HCT116 (cell line): ENCODE measurements around the gene SYNGAP1. TPM values are rescaled to one million over a fixed set of nuclear protein-coding genes. Genes with fewer than 3 reads are reported as not detected.

ENCODE experiments used
- ATAC-seq: fragments of 200-7000 bp; cut with Tn5 transposase; 2 replicates; pipeline ENCODE4 v1.9.1; 2020; ENCODE audit warnings: mild to moderate bottlenecking, moderate library complexity
- BruUV-seq: library from RNA; stranded (reverse); fragments of 400-500 nt; replicated peaks from 2 replicates; lab custom pipeline; 2021; lab: Mats Ljungman, UMichigan
- CTCF ChIA-PET: fragments of 300-600 bp; sonication (Branson Sonifier 250); formaldehyde crosslinking; loops from one replicate; lab custom pipeline; 2021; ENCODE audit warnings: antibody characterized with exemption; lab: Charles Lee
- POLR2A ChIA-PET: fragments of 300-600, 350-600 bp; sonication (Branson Sonifier 250); formaldehyde crosslinking; loops from one replicate; lab custom pipeline; 2021; ENCODE audit warnings: antibody characterized with exemption; lab: Charles Lee
- RAD21 ChIA-PET, 2 experiments: fragments of 300-600 bp; sonication (Branson Sonifier 250); formaldehyde crosslinking; loops; one replicate each; lab custom pipeline; 2023; ENCODE audit warnings: low total read pairs in 2 of 2; ENCODE audit not compliant: uncharacterized antibody in 2 of 2, unreplicated experiment in 2 of 2, low non-redundant PET in 1 of 2; lab: Charles Lee
- DNase-seq: peaks from one replicate; pipeline ENCODE4 v3.0.0-alpha.2; 2010; ENCODE audit warnings: low read depth, low spot score
- H2AFZ ChIP-seq: fragments of 200-600 bp; shearing (Covaris generic), sonication (generic); 2 replicates; pipeline ENCODE4 v1.6.1; 2017; ENCODE audit warnings: low read depth, mixed run types, mixed read lengths, antibody characterized with exemption, low read length; ENCODE audit not compliant: poor library complexity, severe bottlenecking
- H3K27ac ChIP-seq: 2 replicates; pipeline ENCODE4 v1.5.1; 2012; ENCODE audit warnings: low read depth, low read length
- H3K27me3 ChIP-seq: fragments of 200-600 bp; sonication (generic); 2 replicates; pipeline ENCODE4 v1.6.1; 2016; ENCODE audit warnings: mixed run types, low read length, mixed read lengths; ENCODE audit not compliant: insufficient read depth
- H3K36me3 ChIP-seq, 2 experiments: fragments of 200-500 bp in 1 of 2; fragments of 200-600 bp in 1 of 2; sonication (Bioruptor generic) in 1 of 2; sonication (generic) in 1 of 2; 2 replicates each; pipeline versions ENCODE4 v1.5.1 to v1.6.1; 2014 to 2016; ENCODE audit warnings: low read length in 2 of 2, inconsistent platforms in 1 of 2, mixed read lengths in 1 of 2, mixed run types in 1 of 2; ENCODE audit not compliant: insufficient read depth in 2 of 2, control insufficient read depth in 1 of 2
- H3K4me1 ChIP-seq, 2 experiments: fragments of 200-600 bp in 1 of 2; sonication (generic) in 1 of 2; 2 replicates each; pipeline versions ENCODE4 v1.5.1 to v1.6.1; 2012 to 2017; ENCODE audit warnings: low read length in 2 of 2, inconsistent platforms in 1 of 2, mild to moderate bottlenecking in 1 of 2, mixed read lengths in 1 of 2, mixed run types in 1 of 2, moderate library complexity in 1 of 2; ENCODE audit not compliant: insufficient read depth in 2 of 2, control insufficient read depth in 1 of 2
- H3K4me2 ChIP-seq: fragments of 200-600 bp; sonication (generic); 2 replicates; pipeline ENCODE4 v1.6.1; 2017; ENCODE audit warnings: mixed run types, low read length, mixed read lengths
- H3K4me3 ChIP-seq, 2 experiments: fragments of 200-600 bp in 1 of 2; sonication (generic) in 1 of 2; replicated peaks in 1 of 2; 2 replicates each; pipeline ENCODE4 v1.5.1; 2011 to 2016; ENCODE audit warnings: low read length in 2 of 2, control low read depth in 1 of 2, low read depth in 1 of 2, mild to moderate bottlenecking in 1 of 2, mixed read lengths in 1 of 2, mixed run types in 1 of 2
- H3K79me2 ChIP-seq: fragments of 200-600 bp; sonication (generic); 2 replicates; pipeline ENCODE4 v1.6.1; 2017; ENCODE audit warnings: mild to moderate bottlenecking, mixed run types, low read length, moderate library complexity, mixed read lengths; ENCODE audit not compliant: insufficient read depth
- H3K9ac ChIP-seq: fragments of 200-600 bp; sonication (generic); 2 replicates; pipeline ENCODE4 v1.6.1; 2016; ENCODE audit warnings: low read length, mixed read lengths
- H3K9me2 ChIP-seq: fragments of 200-600 bp; sonication (generic), shearing (Covaris generic); 2 replicates; pipeline ENCODE4 v1.6.1; 2017; ENCODE audit warnings: mixed run types, mild to moderate bottlenecking, moderate library complexity; ENCODE audit not compliant: insufficient read depth
- H3K9me3 ChIP-seq, 2 experiments: fragments of 200-500 bp in 1 of 2; fragments of 200-600 bp in 1 of 2; sonication (Bioruptor generic) in 1 of 2; sonication (generic) in 1 of 2; 2 replicates each; pipeline ENCODE4 v1.6.1; 2014 to 2017; ENCODE audit warnings: low read length in 2 of 2, mixed read lengths in 2 of 2, inconsistent platforms in 1 of 2, low read depth in 1 of 2, mild to moderate bottlenecking in 1 of 2, mixed run types in 1 of 2, moderate library complexity in 1 of 2; ENCODE audit not compliant: control insufficient read depth in 1 of 2, insufficient read depth in 1 of 2
- H4K20me1 ChIP-seq: fragments of 200-600 bp; sonication (generic), shearing (Covaris generic); 2 replicates; pipeline ENCODE4 v1.6.1; 2017; ENCODE audit warnings: mixed run types, mild to moderate bottlenecking, moderate library complexity; ENCODE audit not compliant: insufficient read depth
- CBX3 ChIP-seq: IDR thresholded peaks from 2 replicates; pipeline ENCODE4 v1.6.1; 2012; ENCODE audit warnings: low read depth
- CEBPB ChIP-seq: IDR thresholded peaks from 2 replicates; pipeline ENCODE4 v1.6.1; 2012; ENCODE audit warnings: low read depth
- EGR1 ChIP-seq: IDR thresholded peaks from 2 replicates; pipeline ENCODE4 v1.6.1; 2012; ENCODE audit warnings: low read depth
- ELF1 ChIP-seq: IDR thresholded peaks from 2 replicates; pipeline ENCODE4 v1.6.1; 2012; ENCODE audit warnings: low read depth, borderline replicate concordance
- EZH2 ChIP-seq: fragments of 200-600 bp; sonication (generic); IDR thresholded peaks from 2 replicates; pipeline ENCODE4 v1.6.1; 2017; ENCODE audit warnings: antibody characterized with exemption, mixed run types
- EZH2phosphoT487 ChIP-seq: fragments of 200-600 bp; IDR thresholded peaks from 2 replicates; pipeline ENCODE4 v1.6.1; 2018; ENCODE audit warnings: antibody characterized with exemption, borderline replicate concordance
- POLR2AphosphoS5 ChIP-seq: IDR thresholded peaks from 2 replicates; pipeline ENCODE4 v1.6.1; 2011; ENCODE audit warnings: mild to moderate bottlenecking, low read depth, low read length, moderate library complexity
- SIN3A ChIP-seq: IDR thresholded peaks from 2 replicates; pipeline ENCODE4 v1.6.1; 2012; ENCODE audit warnings: low read depth
- SP1 ChIP-seq: IDR thresholded peaks from 2 replicates; pipeline ENCODE4 v1.6.1; 2012; ENCODE audit warnings: low read depth
- SRF ChIP-seq: IDR thresholded peaks from 2 replicates; pipeline ENCODE4 v1.6.1; 2012; ENCODE audit warnings: low read depth
- TCF7L2 ChIP-seq: IDR thresholded peaks from 2 replicates; pipeline ENCODE4 v1.7.0; 2011; ENCODE audit warnings: borderline replicate concordance, inconsistent platforms; ENCODE audit not compliant: insufficient read depth, insufficient read length; ENCODE audit errors: extremely low read depth
- ZFX ChIP-seq: fragments of 450-650 bp; IDR thresholded peaks from 2 replicates; pipeline ENCODE4 v1.6.1; 2017
- ZNF274 ChIP-seq: fragments of 200-500 bp; sonication (Bioruptor generic); IDR thresholded peaks from 2 replicates; pipeline ENCODE4 v1.6.1; 2014; ENCODE audit warnings: mild to moderate bottlenecking, low read depth, low read length, inconsistent platforms
- intact Hi-C: fragments of 100-400 bp; cut with micrococcal nuclease; formaldehyde crosslinking; loops from 2 replicates; pipeline ENCODE4 v1.10.0; 2022
- total RNA-seq: library from RNA; stranded (reverse); gene quantifications from one replicate; pipeline ENCODE4 v1.2.1, GENCODE V29; 2021; ENCODE audit not compliant: unreplicated experiment
- TF ChIP-seq, protein P1 (sequence below): IDR thresholded peaks from 2 replicates; pipeline ENCODE4 v1.6.1; 2012
- TF ChIP-seq, protein P2 (sequence below): IDR thresholded peaks from 2 replicates; pipeline ENCODE4 v1.6.1; 2011; ENCODE audit warnings: mild to moderate bottlenecking, low read length, moderate library complexity; ENCODE audit not compliant: insufficient replicate concordance; ENCODE audit errors: extremely low read depth
- TF ChIP-seq, protein P3 (sequence below): IDR thresholded peaks from 2 replicates; pipeline ENCODE4 v1.6.1; 2012
- TF ChIP-seq, protein P4 (sequence below): IDR thresholded peaks from 2 replicates; pipeline ENCODE4 v1.6.1; 2012; ENCODE audit warnings: low read depth

SYNGAP1 gene
- total RNA-seq, 1 experiment from 2014 or later: 11.5 TPM

DNA sequence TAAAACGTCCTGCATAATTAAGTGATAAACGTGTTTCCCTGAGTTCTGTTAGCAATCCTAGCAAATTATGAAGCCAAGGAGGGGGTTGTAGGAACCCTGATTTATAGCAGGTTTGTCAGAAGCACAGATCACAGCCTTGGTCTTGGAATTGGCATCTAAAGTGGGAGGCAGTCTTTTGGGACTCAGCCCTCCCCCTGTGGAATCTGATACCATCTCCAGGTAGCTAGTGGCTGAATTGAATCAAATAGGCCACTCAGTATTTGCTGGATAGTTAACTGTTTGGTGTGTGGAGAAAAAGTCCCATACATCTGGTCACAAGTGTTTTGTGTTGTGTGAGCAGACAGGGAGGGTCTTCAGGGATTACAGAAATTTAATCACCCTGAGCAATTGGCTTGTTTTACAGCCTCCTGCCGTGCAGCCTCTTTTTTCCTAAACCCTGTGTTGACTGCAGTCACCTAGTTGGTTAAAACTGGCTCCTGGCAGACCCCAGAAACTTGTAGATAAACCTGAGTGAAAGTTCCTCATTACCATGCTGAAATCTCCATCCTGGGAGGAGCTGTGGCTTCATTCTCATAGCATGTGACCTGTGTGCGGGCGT lies 47.2 kb upstream of the SYNGAP1 start:
- Histone ChIP-seq H3K4me1 (peaks cover 0 to 16% of the 10 kb centered on the region in 2 experiments; a peak in 2 of 4 replicates), H3K9ac (no peak overlapping the region), H2AFZ (no peak overlapping the region), H3K27me3 (no peaks in the 10 kb centered on the region), H3K36me3 (no peaks in the 10 kb centered on the region), H4K20me1 (no peaks in the 10 kb centered on the region), H3K4me2 (no peak overlapping the region), H3K4me3 (no peak overlapping the region), H3K9me2 (no peaks in the 10 kb centered on the region), H3K27ac (no peak overlapping the region), H3K79me2 (no peaks in the 10 kb centered on the region), H3K9me3 (no peaks in the 10 kb centered on the region)
- RAD21 ChIA-PET: no interaction called here
- TF ChIP-seq ZNF274: no peak
- TF ChIP-seq, protein P1, sequence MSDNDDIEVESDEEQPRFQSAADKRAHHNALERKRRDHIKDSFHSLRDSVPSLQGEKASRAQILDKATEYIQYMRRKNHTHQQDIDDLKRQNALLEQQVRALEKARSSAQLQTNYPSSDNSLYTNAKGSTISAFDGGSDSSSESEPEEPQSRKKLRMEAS: no peak
- TF ChIP-seq ELF1: no peak
- TF ChIP-seq, protein P2, sequence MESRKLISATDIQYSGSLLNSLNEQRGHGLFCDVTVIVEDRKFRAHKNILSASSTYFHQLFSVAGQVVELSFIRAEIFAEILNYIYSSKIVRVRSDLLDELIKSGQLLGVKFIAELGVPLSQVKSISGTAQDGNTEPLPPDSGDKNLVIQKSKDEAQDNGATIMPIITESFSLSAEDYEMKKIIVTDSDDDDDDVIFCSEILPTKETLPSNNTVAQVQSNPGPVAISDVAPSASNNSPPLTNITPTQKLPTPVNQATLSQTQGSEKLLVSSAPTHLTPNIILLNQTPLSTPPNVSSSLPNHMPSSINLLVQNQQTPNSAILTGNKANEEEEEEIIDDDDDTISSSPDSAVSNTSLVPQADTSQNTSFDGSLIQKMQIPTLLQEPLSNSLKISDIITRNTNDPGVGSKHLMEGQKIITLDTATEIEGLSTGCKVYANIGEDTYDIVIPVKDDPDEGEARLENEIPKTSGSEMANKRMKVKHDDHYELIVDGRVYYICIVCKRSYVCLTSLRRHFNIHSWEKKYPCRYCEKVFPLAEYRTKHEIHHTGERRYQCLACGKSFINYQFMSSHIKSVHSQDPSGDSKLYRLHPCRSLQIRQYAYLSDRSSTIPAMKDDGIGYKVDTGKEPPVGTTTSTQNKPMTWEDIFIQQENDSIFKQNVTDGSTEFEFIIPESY: no peak
- no peak for TF ChIP-seq SIN3A
- TF ChIP-seq, protein P3, sequence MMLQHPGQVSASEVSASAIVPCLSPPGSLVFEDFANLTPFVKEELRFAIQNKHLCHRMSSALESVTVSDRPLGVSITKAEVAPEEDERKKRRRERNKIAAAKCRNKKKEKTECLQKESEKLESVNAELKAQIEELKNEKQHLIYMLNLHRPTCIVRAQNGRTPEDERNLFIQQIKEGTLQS: no peak
- no peak for TF ChIP-seq CBX3
- TF ChIP-seq SRF: no peak
- no peak for TF ChIP-seq TCF7L2
- no peak for TF ChIP-seq CEBPB
- TF ChIP-seq, protein P4, sequence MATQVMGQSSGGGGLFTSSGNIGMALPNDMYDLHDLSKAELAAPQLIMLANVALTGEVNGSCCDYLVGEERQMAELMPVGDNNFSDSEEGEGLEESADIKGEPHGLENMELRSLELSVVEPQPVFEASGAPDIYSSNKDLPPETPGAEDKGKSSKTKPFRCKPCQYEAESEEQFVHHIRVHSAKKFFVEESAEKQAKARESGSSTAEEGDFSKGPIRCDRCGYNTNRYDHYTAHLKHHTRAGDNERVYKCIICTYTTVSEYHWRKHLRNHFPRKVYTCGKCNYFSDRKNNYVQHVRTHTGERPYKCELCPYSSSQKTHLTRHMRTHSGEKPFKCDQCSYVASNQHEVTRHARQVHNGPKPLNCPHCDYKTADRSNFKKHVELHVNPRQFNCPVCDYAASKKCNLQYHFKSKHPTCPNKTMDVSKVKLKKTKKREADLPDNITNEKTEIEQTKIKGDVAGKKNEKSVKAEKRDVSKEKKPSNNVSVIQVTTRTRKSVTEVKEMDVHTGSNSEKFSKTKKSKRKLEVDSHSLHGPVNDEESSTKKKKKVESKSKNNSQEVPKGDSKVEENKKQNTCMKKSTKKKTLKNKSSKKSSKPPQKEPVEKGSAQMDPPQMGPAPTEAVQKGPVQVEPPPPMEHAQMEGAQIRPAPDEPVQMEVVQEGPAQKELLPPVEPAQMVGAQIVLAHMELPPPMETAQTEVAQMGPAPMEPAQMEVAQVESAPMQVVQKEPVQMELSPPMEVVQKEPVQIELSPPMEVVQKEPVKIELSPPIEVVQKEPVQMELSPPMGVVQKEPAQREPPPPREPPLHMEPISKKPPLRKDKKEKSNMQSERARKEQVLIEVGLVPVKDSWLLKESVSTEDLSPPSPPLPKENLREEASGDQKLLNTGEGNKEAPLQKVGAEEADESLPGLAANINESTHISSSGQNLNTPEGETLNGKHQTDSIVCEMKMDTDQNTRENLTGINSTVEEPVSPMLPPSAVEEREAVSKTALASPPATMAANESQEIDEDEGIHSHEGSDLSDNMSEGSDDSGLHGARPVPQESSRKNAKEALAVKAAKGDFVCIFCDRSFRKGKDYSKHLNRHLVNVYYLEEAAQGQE: no peak
- TF ChIP-seq EZH2: no peak
- TF ChIP-seq SP1: no peak
- TF ChIP-seq ZFX: no peak
- no peak for TF ChIP-seq POLR2AphosphoS5
- TF ChIP-seq EZH2phosphoT487: no peak
- no peak for TF ChIP-seq EGR1
- CTCF ChIA-PET: no interaction called here
- POLR2A ChIA-PET: no interaction called here
- BruUV-seq: no TSS peak
- intact Hi-C loops: no loop called here
- ATAC-seq (no peak), DNase-seq (no peak)
